AG09319 (cell line): ENCODE data around the gene UNKL.

Experiments
- DNase-seq: peaks from one replicate; pipeline ENCODE4 v3.0.0-alpha.2; 2010; ENCODE audit warnings: low read depth; ENCODE audit errors: extremely low read depth
- TF ChIP-seq, protein P1 (sequence below): IDR thresholded peaks from 2 replicates; pipeline ENCODE4 v1.5.1; 2011; ENCODE audit warnings: low read depth, mild to moderate bottlenecking, inconsistent platforms, low read length, moderate library complexity

UNKL gene

DNA sequence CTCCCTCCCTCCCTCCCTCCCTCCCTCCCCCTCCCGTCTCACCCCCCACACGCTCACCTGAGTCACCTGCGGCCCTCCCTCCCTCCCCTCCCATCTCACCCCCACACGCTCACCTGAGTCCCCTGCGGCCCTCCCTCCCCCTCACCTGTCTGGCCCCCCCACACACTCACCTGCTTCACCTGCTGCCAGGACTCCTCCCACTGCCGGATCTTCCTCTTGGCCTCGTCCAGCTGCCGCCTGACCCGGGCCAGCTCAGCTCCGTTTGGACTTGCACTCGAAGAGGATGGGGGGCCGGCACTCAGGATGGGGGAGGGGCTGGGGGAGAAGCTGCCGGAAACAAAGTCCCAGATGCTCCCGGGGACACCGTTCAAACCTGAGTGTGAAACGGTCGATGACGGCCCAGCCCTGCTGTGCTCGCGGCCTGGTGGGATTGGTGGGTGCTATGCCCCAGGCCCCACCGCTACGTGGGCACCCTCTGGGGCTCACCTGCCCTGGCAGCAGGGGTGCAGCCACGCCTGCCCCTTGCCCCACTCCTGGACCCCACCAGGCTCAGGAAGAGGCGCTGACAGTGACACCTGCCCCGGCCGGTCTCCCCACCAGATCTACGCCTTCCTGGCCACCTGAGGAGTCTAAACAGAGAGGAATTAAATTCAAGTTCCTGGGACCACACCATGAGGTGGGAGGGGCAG, 46.9 kb downstream of the UNKL start:
- TF ChIP-seq, protein P1, sequence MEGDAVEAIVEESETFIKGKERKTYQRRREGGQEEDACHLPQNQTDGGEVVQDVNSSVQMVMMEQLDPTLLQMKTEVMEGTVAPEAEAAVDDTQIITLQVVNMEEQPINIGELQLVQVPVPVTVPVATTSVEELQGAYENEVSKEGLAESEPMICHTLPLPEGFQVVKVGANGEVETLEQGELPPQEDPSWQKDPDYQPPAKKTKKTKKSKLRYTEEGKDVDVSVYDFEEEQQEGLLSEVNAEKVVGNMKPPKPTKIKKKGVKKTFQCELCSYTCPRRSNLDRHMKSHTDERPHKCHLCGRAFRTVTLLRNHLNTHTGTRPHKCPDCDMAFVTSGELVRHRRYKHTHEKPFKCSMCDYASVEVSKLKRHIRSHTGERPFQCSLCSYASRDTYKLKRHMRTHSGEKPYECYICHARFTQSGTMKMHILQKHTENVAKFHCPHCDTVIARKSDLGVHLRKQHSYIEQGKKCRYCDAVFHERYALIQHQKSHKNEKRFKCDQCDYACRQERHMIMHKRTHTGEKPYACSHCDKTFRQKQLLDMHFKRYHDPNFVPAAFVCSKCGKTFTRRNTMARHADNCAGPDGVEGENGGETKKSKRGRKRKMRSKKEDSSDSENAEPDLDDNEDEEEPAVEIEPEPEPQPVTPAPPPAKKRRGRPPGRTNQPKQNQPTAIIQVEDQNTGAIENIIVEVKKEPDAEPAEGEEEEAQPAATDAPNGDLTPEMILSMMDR, result no peak
- DNase-seq, result no peak

DNA sequence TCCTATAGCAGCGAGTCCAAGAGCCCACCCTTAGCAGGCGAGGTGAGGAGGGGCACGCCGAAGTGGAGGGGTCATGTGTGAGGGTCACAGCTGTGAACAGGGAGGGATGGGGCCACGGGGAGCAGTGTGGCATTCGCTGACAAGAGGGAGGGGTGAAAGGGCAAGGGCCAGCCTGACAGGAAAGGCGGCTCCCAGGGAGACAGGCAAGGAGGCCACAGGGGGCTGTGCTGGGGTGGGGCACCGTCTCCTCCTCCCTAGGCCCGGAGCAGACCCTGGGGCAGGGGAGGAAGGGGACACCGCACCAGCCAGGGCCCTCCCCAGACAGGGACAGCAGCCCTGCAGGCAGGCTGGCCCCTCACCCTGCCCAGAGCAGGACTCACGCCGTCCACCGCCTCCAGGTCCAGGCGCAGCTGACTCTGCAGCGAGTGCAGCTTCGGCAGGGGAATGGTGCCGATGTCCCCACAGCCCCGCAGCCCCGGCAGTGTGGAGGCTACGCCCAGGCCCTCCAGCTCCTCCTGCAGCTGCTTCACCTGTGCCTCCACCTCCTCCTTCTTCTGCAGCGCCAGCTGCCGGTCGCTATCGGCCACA, 47.7 kb downstream of the UNKL start:
- TF ChIP-seq, protein P1, result no peak
- DNase-seq, result no peak

DNA sequence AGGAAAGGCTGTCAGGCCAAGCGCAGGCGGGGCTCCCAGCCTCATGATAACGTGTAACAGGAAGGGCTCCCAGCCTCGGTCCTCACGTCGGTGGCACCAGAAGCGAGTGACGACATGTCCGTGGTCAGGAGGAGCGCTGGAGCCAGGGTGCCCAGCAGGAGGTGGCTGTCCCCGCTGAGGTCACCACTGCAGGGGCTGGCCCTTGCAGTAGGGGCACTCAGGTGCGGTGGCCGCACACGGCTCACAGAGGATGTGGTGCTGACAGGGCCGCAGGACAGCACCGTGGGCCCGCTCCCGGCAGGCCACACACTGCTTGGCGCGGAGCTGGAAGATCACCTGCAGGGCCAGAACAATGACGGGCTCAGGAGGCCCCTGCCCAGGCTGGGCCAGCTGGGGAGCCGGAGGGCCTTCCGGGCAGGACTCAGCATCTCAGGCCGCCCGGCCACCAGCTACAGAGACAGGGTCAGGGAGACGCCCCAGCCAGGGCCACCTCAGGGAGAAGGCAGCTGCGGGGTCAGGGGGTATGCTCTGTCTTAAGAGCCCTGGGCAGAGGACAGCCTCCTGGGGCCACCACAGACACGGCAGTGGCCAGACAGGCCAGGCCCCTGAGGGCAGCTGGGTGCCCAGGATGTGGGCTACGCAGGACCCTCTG, 48.3 kb downstream of the UNKL start:
- DNase-seq, result no peak
- TF ChIP-seq, protein P1, result no peak

DNA sequence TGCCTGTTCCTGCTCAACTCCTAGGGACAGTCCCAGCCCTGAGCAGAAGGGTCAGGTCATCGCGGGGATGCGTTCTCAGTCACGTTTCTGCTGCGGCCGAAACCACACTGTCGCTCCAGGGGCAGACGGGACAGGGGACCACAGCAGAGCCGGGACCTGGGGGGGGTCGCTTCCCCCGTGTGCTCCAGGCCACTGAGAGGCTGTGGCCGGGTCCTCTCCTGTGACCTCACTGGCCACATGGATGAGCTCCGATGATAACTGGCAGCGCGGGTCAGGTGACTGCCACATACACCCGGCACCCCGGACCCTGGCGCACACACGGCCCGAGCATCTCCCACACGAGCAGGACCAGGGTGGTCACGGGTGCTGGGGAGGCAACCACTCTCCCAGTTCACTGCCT, 50.0 kb downstream of the UNKL start:
- TF ChIP-seq, protein P1, result no peak
- no peak for DNase-seq

DNA sequence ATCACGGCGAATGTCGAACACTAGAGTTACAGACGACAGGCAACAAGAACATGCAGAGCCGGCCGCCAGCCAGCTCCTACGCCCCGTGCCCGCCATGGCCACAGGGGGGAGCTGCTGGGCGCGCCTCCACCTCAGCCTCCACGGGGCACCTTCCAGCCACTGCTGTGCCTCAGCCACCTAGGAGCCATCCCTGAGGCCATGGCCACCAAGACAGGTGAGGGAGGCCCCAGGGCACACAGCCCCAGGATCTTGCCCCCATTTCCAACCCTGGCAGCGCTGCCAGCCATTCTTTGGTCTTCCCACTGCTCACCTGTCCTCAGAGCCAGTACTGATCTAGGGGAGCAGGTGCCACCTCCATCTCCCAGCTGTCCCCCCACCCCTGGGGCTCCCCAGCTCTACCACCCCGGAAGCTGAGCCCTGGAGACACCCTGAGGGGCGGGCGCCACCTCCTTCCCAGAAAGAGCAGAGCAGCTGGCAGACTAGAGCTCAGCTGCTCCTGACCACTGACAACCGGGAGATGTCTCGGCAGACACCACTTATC, 50.9 kb downstream of the UNKL start:
- TF ChIP-seq, protein P1, result peak; percentile 72

DNA sequence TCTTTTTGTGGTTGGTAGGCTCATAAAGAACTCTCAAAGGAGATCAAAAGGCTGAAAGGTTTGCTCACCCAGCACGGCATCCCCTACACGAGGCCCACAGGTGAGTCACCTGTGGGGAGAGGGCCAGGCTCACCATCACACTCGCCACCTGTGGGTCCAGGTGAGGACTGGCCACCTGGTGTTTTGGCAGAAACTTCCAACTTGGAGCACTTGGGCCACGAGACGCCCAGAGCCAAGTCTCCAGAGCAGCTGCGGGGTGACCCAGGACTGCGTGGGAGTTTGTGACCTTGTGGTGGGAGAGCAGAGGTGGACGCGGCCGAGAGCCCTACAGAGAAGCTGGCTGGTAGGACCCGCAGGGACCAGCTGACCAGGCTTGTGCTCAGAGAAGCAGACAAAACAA, 51.7 kb downstream of the UNKL start:
- TF ChIP-seq, protein P1, result no peak
- DNase-seq, result no peak

More for the DNA sequence above, 50.9 kb downstream of the UNKL start:
- no peak for DNase-seq
